Transverse colon (tissue), 4 donors: Measurements from ENCODE around the gene TOM1L2. TPM values are rescaled to one million over a fixed set of nuclear protein-coding genes. Genes with fewer than 3 reads are reported as not detected.

ENCODE experiments used
- DNase-seq: peaks from one replicate; pipeline ENCODE4 v3.0.0-alpha.2; 2019
- H3K27ac ChIP-seq, 4 donors: fragments of 200-600 bp; sonication (generic); 2 replicates each; pipeline ENCODE4 v1.5.1; 2016 to 2018; ENCODE audit warnings: inconsistent platforms in 4 of 4
- H3K27me3 ChIP-seq: fragments of 200-600 bp; sonication (generic); 2 replicates; pipeline ENCODE4 v1.5.1; 2017; ENCODE audit warnings: inconsistent platforms
- H3K36me3 ChIP-seq, 4 donors: fragments of 200-600 bp; sonication (generic); 2 replicates each; pipeline ENCODE4 v1.5.1; 2017 to 2019; ENCODE audit warnings: inconsistent platforms in 4 of 4
- H3K4me1 ChIP-seq, 4 donors: fragments of 200-600 bp; sonication (generic); 2 replicates each; pipeline ENCODE4 v1.5.1; 2017 to 2020; ENCODE audit warnings: inconsistent platforms in 4 of 4
- H3K4me3 ChIP-seq, 4 donors: fragments of 200-600 bp; sonication (generic); 1 replicate in 1 of 4; 2 replicates in 3 of 4; pipeline versions ENCODE4 v1.5.1 to v1.6.1; 2017 to 2019; ENCODE audit warnings: inconsistent platforms in 4 of 4
- H3K9me3 ChIP-seq, 2 donors: fragments of 200-600 bp; sonication (generic); 2 replicates each; pipeline ENCODE4 v1.5.1; 2017 to 2019; ENCODE audit warnings: inconsistent platforms in 2 of 2
- CTCF ChIP-seq, 5 experiments: fragments of 200-600 bp in 3 of 5; fragments of 450-650 bp in 2 of 5; sonication (generic) in 3 of 5; IDR thresholded peaks; 1 replicate in 2 of 5; 2 replicates in 3 of 5; pipeline ENCODE4 v1.5.1; 2016 to 2017; ENCODE audit warnings: antibody characterized with exemption in 5 of 5, inconsistent platforms in 3 of 5, mild to moderate bottlenecking in 2 of 5, moderate library complexity in 1 of 5
- EP300 ChIP-seq: sonication (generic); formaldehyde crosslinking; IDR thresholded peaks from one replicate; pipeline ENCODE4 v1.6.1; 2017; ENCODE audit warnings: antibody characterized with exemption, low read depth
- POLR2A ChIP-seq: fragments of 450-650 bp; IDR thresholded peaks from one replicate; pipeline ENCODE4 v1.6.1; 2016; ENCODE audit warnings: antibody characterized with exemption, mild to moderate bottlenecking, moderate library complexity
- POLR2AphosphoS5 ChIP-seq, 3 donors: sonication (generic); formaldehyde crosslinking; IDR thresholded peaks; one replicate each; pipeline ENCODE4 v1.6.1; 2016; ENCODE audit warnings: antibody characterized with exemption in 3 of 3
- WGBS, 2 donors: methylation state at CpG; one replicate each; pipeline ENCODE4 v1.1.5; 2018; ENCODE audit warnings: low coverage in 1 of 2; 5-methylcytosine and 5-hydroxymethylcytosine counted together
- in situ Hi-C, 4 donors: fragments of 200-750 bp; cut with MboI; loops; one replicate each; pipeline versions ENCODE4 v1.15.0 to v1.15.1; 2017; ENCODE audit warnings: low sequenced_read_pairs in 3 of 4, low pct_ligation_motif_present in 1 of 4, low pct_unique_long_range_greater_than_20kb in 1 of 4
- intact Hi-C: fragments of 100-400 bp; cut with DNase I; formaldehyde crosslinking; loops from one replicate; pipeline ENCODE4 v1.15.1; 2023; ENCODE audit warnings: low total_unique reads
- total RNA-seq, 4 donors: library from RNA; depleted of rRNA; stranded (reverse); fragments of >200 nt; gene quantifications; one replicate each; pipeline ENCODE4 v1.1.0, GENCODE V29; 2016

The TOM1L2 gene
- total RNA-seq, 4 donors from 2014 or later, result 65.9 to 178 (median 97.7) TPM

DNA sequence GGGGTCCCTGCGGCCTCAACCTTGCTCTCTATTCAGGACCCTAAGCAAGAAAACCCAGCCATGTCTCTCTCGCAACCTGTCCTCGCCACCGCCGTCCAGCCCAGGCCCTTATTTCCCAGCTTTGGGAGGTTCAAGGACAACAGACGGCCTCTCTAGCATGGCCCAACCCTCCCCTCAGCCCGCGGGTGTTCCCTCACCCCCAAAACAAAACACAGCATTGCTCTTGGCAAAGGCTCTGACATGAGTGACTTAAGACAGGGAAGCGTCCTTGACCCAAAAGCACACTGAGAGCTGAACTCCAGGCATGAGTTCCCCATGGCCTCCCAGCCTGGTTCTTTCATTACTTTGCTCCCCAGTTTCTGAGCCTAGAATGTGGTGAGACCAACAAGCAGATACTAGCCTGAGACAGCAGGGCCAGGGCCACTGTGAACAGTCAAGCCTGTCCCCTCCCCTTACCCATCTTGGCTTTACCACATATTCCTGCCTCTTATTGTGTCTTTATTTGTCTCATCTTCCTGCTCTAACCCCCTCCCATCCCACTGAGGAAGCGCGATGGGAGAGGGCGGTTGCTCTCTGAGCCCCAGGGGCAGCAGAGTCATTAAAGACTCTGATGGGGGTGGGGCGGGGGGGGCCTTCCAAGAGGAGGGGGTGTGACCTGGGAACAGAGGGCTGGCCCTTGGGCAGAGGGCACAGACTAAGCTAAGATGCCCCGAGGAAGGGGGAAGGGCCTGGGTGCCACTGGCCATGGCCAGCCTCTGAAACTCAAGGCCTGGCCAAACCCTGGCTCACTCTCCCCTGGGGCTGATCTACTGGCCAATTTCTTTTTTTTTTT is 147.2 kb downstream of the TOM1L2 start:
- DNase-seq, result no peak
- peak overlapping the region; percentile 88 to 98 (median 96) for H3K27ac ChIP-seq
- in situ Hi-C loops (no loop called here), intact Hi-C loops (no loop called here)
- TF ChIP-seq EP300 (no peak), POLR2AphosphoS5 (IDR thresholded peaks at IDR 0.05) (peak in 1 of 3 donors; percentile 51)
- no peaks in the 10 kb centered on the region for H3K9me3 ChIP-seq
- H3K4me3 ChIP-seq, result no peak overlapping the region
- WGBS, 2 donors, result 18 to 50% methylated on average over 3 to 14 of the region's 14 CpGs
- H3K4me1 ChIP-seq, result peaks cover 33 to 79% (median 67%) of the 10 kb centered on the region in 4 donors
- H3K27me3 ChIP-seq, result no peaks in the 10 kb centered on the region
- H3K36me3 ChIP-seq, result no peaks in the 10 kb centered on the region

DNA sequence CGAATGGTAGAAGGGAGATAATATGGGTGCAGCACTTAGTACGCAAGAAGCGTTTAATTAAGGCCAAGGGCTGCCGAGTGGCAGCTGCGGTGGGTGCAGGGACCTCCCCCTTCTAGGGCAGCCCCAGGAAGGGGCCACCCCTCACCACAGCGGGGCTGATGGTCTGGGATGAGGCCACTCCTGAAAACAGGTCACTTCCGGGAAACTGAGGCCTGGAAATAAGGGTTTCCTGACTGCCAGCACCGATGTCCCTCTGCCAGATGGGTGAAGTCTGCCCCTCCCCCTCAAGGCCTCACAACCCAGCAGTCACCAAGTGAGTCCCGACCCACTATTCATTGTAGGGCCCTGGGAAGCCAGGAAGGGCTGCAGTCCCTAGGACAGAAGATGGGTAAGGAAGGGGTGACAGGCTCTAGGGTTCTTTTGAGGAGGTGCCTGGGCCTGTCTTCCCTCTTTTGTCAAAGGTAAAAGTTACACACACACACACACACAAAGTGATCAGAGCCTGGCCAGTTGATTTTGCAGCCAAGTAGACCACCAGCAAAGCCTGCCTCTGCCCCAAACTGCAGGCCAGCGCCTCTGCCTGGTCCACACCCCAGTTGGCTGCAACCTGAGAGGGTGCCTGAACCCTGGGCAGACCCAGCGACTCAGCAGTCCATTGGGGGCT is 147.9 kb downstream of the TOM1L2 start:
- no peak for DNase-seq

DNA sequence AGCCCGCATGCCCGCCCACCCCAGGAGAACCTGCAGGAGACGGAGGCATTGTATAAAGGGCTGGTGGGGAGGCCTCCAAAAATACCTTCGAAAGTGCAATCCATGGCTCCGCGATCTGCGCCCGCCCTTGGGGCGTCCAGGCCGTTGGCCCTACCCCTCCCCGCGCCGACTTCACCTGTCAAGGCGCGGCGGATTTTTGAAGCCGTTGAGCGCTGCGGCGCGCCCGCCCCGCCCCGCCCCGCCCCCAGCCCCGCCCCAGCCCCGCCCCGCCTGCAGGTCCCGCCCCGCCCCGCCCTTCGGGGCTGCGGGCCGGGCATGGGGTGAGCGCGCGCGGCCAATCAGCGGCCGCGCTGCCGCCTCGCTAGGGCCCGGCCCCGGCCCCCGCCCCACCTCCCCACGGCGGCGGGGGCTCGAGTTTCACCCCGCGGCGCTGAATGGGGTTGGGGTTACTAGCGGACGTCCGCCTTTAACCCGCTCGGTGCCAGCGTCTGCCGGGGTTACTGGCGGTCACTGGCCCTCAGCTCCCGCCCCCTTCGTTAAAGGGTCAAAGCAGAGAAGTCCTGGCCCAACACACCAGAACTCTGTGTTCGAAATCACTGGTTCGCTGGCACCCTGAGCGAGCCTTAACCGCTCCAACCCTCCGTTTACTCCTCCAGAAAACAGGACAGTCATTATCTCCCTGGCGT is 148.6 kb downstream of the TOM1L2 start:
- no peaks in the 10 kb centered on the region for H3K36me3 ChIP-seq
- peak in 1 of 5 experiments; percentile 12 for TF ChIP-seq CTCF (IDR thresholded peaks at IDR 0.05)
- TF ChIP-seq POLR2AphosphoS5 (IDR thresholded peaks at IDR 0.05), result peak; percentile 55 to 84 (median 67)
- peak; percentile 54 for TF ChIP-seq EP300
- TF ChIP-seq POLR2A, result peak; percentile 52
- DNase-seq, result peak; percentile 89
- no peaks in the 10 kb centered on the region for H3K27me3 ChIP-seq
- in situ Hi-C loops (no loop called here), intact Hi-C loops (no loop called here)
- H3K27ac ChIP-seq, result peak overlapping the region; percentile 88 to 98 (median 96)
- peaks cover 39 to 84% (median 72%) of the 10 kb centered on the region in 4 donors for H3K4me1 ChIP-seq
- H3K4me3 ChIP-seq, result peak overlapping the region; percentile 38 to 53 (median 42)
- no peaks in the 10 kb centered on the region for H3K9me3 ChIP-seq
- 2% methylated on average over 37 of the region's 69 CpGs; no CpG with 5 or more reads in 1 of the 2 donors for WGBS, 2 donors

More for the DNA sequence above, 147.9 kb downstream of the TOM1L2 start:
- WGBS, 2 donors, result 14% methylated on average over 9 of the region's 11 CpGs; no CpG with 5 or more reads in 1 of the 2 donors
- peak overlapping the region; percentile 88 to 98 (median 96) for H3K27ac ChIP-seq
- H3K9me3 ChIP-seq, result no peaks in the 10 kb centered on the region
- intact Hi-C loops, result no loop called here
- H3K4me3 ChIP-seq, result peak overlapping the region; percentile 12 to 44 (median 20)
- TF ChIP-seq POLR2AphosphoS5 (IDR thresholded peaks at IDR 0.05) (no peak), POLR2A (peak; percentile 14)
- H3K27me3 ChIP-seq, result no peaks in the 10 kb centered on the region
- H3K4me1 ChIP-seq, result peaks cover 39 to 79% (median 67%) of the 10 kb centered on the region in 4 donors
- H3K36me3 ChIP-seq, result no peaks in the 10 kb centered on the region
- in situ Hi-C loops, result no loop called here

GRCh38 chr17:17822616-17823015 is 149.6 kb downstream of the TOM1L2 start:
- peak overlapping the region in 3 of 4 donors; percentile 38 to 53 (median 44) for H3K4me3 ChIP-seq
- peaks cover 42 to 92% (median 78%) of the 10 kb centered on the region in 4 donors for H3K4me1 ChIP-seq

GRCh38 chr17:17822189-17822588 is 150.0 kb downstream of the TOM1L2 start:
- no peak for DNase-seq
- intact Hi-C loops, result no loop called here

More at GRCh38 chr17:17822616-17823015, 149.6 kb downstream of the TOM1L2 start:
- H3K27me3 ChIP-seq, result no peaks in the 10 kb centered on the region
- WGBS, 2 donors, result 38% methylated on average over 3 of the region's 3 CpGs; no CpG with 5 or more reads in 1 of the 2 donors
- no peak for DNase-seq
- H3K36me3 ChIP-seq, result peaks cover 0 to under 1% (median 0%) of the 10 kb centered on the region in 4 donors
- in situ Hi-C loops (no loop called here), intact Hi-C loops (no loop called here)
- H3K27ac ChIP-seq, result peak overlapping the region; percentile 73 to 98 (median 83)
- no peaks in the 10 kb centered on the region for H3K9me3 ChIP-seq
- TF ChIP-seq EP300, result no peak
- TF ChIP-seq POLR2A, result peak; percentile 3

More at GRCh38 chr17:17822189-17822588, 150.0 kb downstream of the TOM1L2 start:
- no peaks in the 10 kb centered on the region for H3K9me3 ChIP-seq
- peak overlapping the region in 3 of 4 donors; percentile 38 to 53 (median 44) for H3K4me3 ChIP-seq
- H3K27me3 ChIP-seq, result no peaks in the 10 kb centered on the region
- peak overlapping the region; percentile 73 to 98 (median 83) for H3K27ac ChIP-seq
- TF ChIP-seq POLR2A, result peak; percentile 11
- TF ChIP-seq CTCF (IDR thresholded peaks at IDR 0.05), result no peak
- TF ChIP-seq POLR2AphosphoS5 (IDR thresholded peaks at IDR 0.05), result no peak
- TF ChIP-seq EP300, result no peak
- in situ Hi-C loops, result no loop called here
- H3K36me3 ChIP-seq, result peaks cover 0 to 4% (median 2%) of the 10 kb centered on the region in 4 donors
- peaks cover 42 to 92% (median 78%) of the 10 kb centered on the region in 4 donors for H3K4me1 ChIP-seq
- WGBS, 2 donors, result 23% methylated on average over 1 of the region's 1 CpG; no CpG with 5 or more reads in 1 of the 2 donors
